Measurements from ENCODE around the gene TMEM106C. TPM values are rescaled to one million over a fixed set of nuclear protein-coding genes. Genes with fewer than 3 reads are reported as not detected.

Gene TMEM106C
- total and polyA plus RNA-seq, 2 experiments from 2014 or later: 69.4 to 79.8 TPM

GRCh38 chr12:48016373-48017020 lies 53.1 kb downstream of the TMEM106C start:
- TF ChIP-seq EZH2 (IDR thresholded peaks at IDR 0.05; ENCODE audit: insufficient read depth, poor library complexity, severe bottlenecking) (no peak), EZH2phosphoT487 (IDR thresholded peaks at IDR 0.05; ENCODE audit: insufficient read depth, low read depth) (no peak)
- no peaks in the 10 kb centered on the region for H3K4me1 ChIP-seq (ENCODE audit: insufficient read depth)
- peaks cover 74% of the 10 kb centered on the region for H3K27me3 ChIP-seq (replicated peaks; ENCODE audit: insufficient read depth)
- H3K36me3 ChIP-seq (ENCODE audit: low read depth): no peaks in the 10 kb centered on the region
- no peaks in the 10 kb centered on the region for H3K9me2 ChIP-seq (ENCODE audit: insufficient read depth)
- no peak overlapping the region for H3K4me2 ChIP-seq (ENCODE audit: unreplicated experiment)
- no peaks in the 10 kb centered on the region for H3F3A ChIP-seq (ENCODE audit: insufficient read depth)
- no peak for DNase-seq
- no peak overlapping the region for H3K4me3 ChIP-seq
- 42 to 50% methylated on average over 8 of the region's 8 CpGs for WGBS, 2 experiments (ENCODE audit: low coverage in 1 of 2, low lambda C conversion rate in 2 of 2, missing lambda C conversion rate in 2 of 2)
- H3K27ac ChIP-seq: no peak overlapping the region
- H2AFZ ChIP-seq: no peak overlapping the region
- no peak overlapping the region for H3K9ac ChIP-seq
- H3K9me3 ChIP-seq (ENCODE audit: low read depth): no peaks in the 10 kb centered on the region
- in situ Hi-C loops (cut with MboI): no loop called here
- no peaks in the 10 kb centered on the region for H4K20me1 ChIP-seq (ENCODE audit: insufficient read depth)
- no peaks in the 10 kb centered on the region for H3K79me2 ChIP-seq (ENCODE audit: insufficient read depth)

DNA sequence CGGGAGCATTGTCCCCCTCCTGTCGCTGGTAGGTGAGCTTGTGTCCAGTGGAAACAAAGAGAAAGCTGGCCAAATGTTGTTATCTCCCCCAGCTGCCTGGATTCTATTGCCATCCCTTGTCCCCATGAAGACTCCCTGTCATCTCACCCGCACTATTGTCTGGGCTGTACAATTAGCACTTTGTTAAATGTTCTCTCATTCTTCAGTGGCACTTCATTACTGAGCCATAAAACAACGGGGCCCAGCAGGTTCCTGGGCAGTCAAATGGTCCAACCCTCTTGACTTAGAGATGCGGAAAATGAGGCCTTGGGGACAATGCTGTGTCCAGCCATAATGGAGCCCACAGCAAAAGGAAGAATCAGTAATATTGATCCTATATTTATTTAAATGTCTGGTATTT lies 54.1 kb downstream of the TMEM106C start:
- Histone ChIP-seq H4K20me1 (ENCODE audit: insufficient read depth) (no peaks in the 10 kb centered on the region), H3K4me2 (ENCODE audit: unreplicated experiment) (no peak overlapping the region), H3K36me3 (ENCODE audit: low read depth) (no peaks in the 10 kb centered on the region), H3K4me3 (no peak overlapping the region), H3K9me2 (ENCODE audit: insufficient read depth) (no peaks in the 10 kb centered on the region), H3K79me2 (ENCODE audit: insufficient read depth) (no peaks in the 10 kb centered on the region), H3K4me1 (ENCODE audit: insufficient read depth) (no peaks in the 10 kb centered on the region), H3K9me3 (ENCODE audit: low read depth) (no peaks in the 10 kb centered on the region), H3K27ac (no peak overlapping the region), H2AFZ (no peak overlapping the region), H3K9ac (no peak overlapping the region), H3F3A (ENCODE audit: insufficient read depth) (no peaks in the 10 kb centered on the region), H3K27me3 (replicated peaks; ENCODE audit: insufficient read depth) (peaks cover 76% of the 10 kb centered on the region)
- TF ChIP-seq EZH2 (IDR thresholded peaks at IDR 0.05; ENCODE audit: insufficient read depth, poor library complexity, severe bottlenecking) (no peak), EZH2phosphoT487 (IDR thresholded peaks at IDR 0.05; ENCODE audit: insufficient read depth, low read depth) (no peak)
- WGBS, 2 experiments (ENCODE audit: low coverage in 1 of 2, low lambda C conversion rate in 2 of 2, missing lambda C conversion rate in 2 of 2): 30 to 34% methylated on average over 5 of the region's 5 CpGs
- in situ Hi-C loops (cut with MboI): no loop called here
- DNase-seq: no peak

DNA sequence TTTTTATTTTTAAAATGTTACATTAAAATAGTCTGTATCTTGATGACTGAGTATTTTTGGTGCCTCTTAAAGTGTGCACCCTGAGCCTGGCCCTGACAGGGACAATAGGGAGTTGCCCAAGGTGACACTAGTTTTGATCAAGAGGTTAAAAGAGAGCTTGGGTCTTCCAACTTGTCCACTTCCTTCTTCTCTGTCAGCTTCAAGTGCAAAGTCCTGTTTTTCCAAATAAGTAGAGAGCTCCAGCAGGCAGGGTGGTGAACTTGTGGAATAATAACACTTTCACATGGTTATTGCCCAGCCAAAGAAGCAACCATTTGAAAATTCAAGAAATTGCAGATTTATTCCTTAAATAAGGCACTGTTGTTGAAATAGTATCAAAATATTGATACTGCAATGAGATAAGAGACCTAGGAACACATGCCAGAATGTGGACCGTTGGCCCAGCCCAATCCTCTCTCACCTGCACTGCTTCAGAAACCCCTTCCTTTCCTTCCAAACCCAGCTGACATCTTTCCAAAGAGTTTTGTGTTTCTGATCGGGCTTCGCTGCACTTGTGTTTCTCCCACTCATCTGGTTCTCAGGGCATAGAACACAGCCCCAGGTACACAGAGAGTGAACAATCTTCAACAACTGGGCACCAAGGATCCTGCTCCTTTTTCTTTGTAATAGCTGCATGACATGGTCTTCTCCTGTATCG lies 54.7 kb downstream of the TMEM106C start:
- no peaks in the 10 kb centered on the region for H3K79me2 ChIP-seq (ENCODE audit: insufficient read depth)
- no peak overlapping the region for H3K4me3 ChIP-seq
- no peak for TF ChIP-seq EZH2 (IDR thresholded peaks at IDR 0.05; ENCODE audit: insufficient read depth, poor library complexity, severe bottlenecking)
- TF ChIP-seq EZH2phosphoT487 (IDR thresholded peaks at IDR 0.05; ENCODE audit: insufficient read depth, low read depth): no peak
- H3K27ac ChIP-seq: no peak overlapping the region
- no peak overlapping the region for H3K9ac ChIP-seq
- no peaks in the 10 kb centered on the region for H3K4me1 ChIP-seq (ENCODE audit: insufficient read depth)
- no peaks in the 10 kb centered on the region for H3F3A ChIP-seq (ENCODE audit: insufficient read depth)
- H3K9me3 ChIP-seq (ENCODE audit: low read depth): no peaks in the 10 kb centered on the region
- no peak for DNase-seq
- peaks cover 76% of the 10 kb centered on the region for H3K27me3 ChIP-seq (replicated peaks; ENCODE audit: insufficient read depth)
- H3K36me3 ChIP-seq (ENCODE audit: low read depth): no peaks in the 10 kb centered on the region
- no peaks in the 10 kb centered on the region for H4K20me1 ChIP-seq (ENCODE audit: insufficient read depth)
- no peak overlapping the region for H3K4me2 ChIP-seq (ENCODE audit: unreplicated experiment)
- in situ Hi-C loops (cut with MboI): no loop called here
- 30 to 41% methylated on average over 4 of the region's 4 CpGs for WGBS, 2 experiments (ENCODE audit: low coverage in 1 of 2, low lambda C conversion rate in 2 of 2, missing lambda C conversion rate in 2 of 2)
- no peak overlapping the region for H2AFZ ChIP-seq
- no peaks in the 10 kb centered on the region for H3K9me2 ChIP-seq (ENCODE audit: insufficient read depth)

Other genes with a start within 250 kb of the TMEM106C start
- gene ENDOU, start 238.1 kb upstream of the TMEM106C start, total RNA-seq (2014; rRNA removed; shearing (Covaris generic)): 0.22 TPM in 1 of 2 replicates, not detected in the other
- gene ENDOU, start 238.1 kb upstream of the TMEM106C start, polyA plus RNA-seq (2016; fragmentation: Nextera tagmentation; extraction: Ambion mirVana): 0.10 TPM in 1 of 2 replicates, not detected in the other
- 1.3 and 3.7 TPM in 2 replicates for gene RAPGEF3, start 204.7 kb upstream of the TMEM106C start, total RNA-seq (2014; rRNA removed; shearing (Covaris generic))
- gene RAPGEF3, start 204.7 kb upstream of the TMEM106C start, polyA plus RNA-seq (2016; fragmentation: Nextera tagmentation; extraction: Ambion mirVana): 1.1 and 1.4 TPM in 2 replicates
- 16.4 and 20.9 TPM in 2 replicates for gene SLC48A1, start 190.4 kb upstream of the TMEM106C start, total RNA-seq (2014; rRNA removed; shearing (Covaris generic))
- gene SLC48A1, start 190.4 kb upstream of the TMEM106C start, polyA plus RNA-seq (2016; fragmentation: Nextera tagmentation; extraction: Ambion mirVana): 19.1 and 21.8 TPM in 2 replicates
- 62.9 and 72.3 TPM in 2 replicates for gene HDAC7, start 143.7 kb upstream of the TMEM106C start, total RNA-seq (2014; rRNA removed; shearing (Covaris generic))
- 45.3 and 46.2 TPM in 2 replicates for gene HDAC7, start 143.7 kb upstream of the TMEM106C start, polyA plus RNA-seq (2016; fragmentation: Nextera tagmentation; extraction: Ambion mirVana)
- gene VDR, start 58.6 kb upstream of the TMEM106C start, total RNA-seq (2014; rRNA removed; shearing (Covaris generic)): 30.5 and 37.2 TPM in 2 replicates
- 23.9 and 25.5 TPM in 2 replicates for gene VDR, start 58.6 kb upstream of the TMEM106C start, polyA plus RNA-seq (2016; fragmentation: Nextera tagmentation; extraction: Ambion mirVana)
- not detected in 2 replicates for gene COL2A1, start 40.9 kb downstream of the TMEM106C start, total RNA-seq (2014; rRNA removed; shearing (Covaris generic))
- not detected in 2 replicates for gene COL2A1, start 40.9 kb downstream of the TMEM106C start, polyA plus RNA-seq (2016; fragmentation: Nextera tagmentation; extraction: Ambion mirVana)
- gene SENP1, start 142.5 kb downstream of the TMEM106C start, total RNA-seq (2014; rRNA removed; shearing (Covaris generic)): 15.3 and 28.6 TPM in 2 replicates
- 6.1 and 6.7 TPM in 2 replicates for gene SENP1, start 142.5 kb downstream of the TMEM106C start, polyA plus RNA-seq (2016; fragmentation: Nextera tagmentation; extraction: Ambion mirVana)
- 35.8 and 41.1 TPM in 2 replicates for gene PFKM, start 155.8 kb downstream of the TMEM106C start, total RNA-seq (2014; rRNA removed; shearing (Covaris generic))
- 27.6 and 28.8 TPM in 2 replicates for gene PFKM, start 155.8 kb downstream of the TMEM106C start, polyA plus RNA-seq (2016; fragmentation: Nextera tagmentation; extraction: Ambion mirVana)
- 27.3 and 41.5 TPM in 2 replicates for gene ASB8, start 193.9 kb downstream of the TMEM106C start, total RNA-seq (2014; rRNA removed; shearing (Covaris generic))
- 23.3 and 31.2 TPM in 2 replicates for gene ASB8, start 193.9 kb downstream of the TMEM106C start, polyA plus RNA-seq (2016; fragmentation: Nextera tagmentation; extraction: Ambion mirVana)
- gene CCDC184, start 220.0 kb downstream of the TMEM106C start, total RNA-seq (2014; rRNA removed; shearing (Covaris generic)): 1.0 and 1.7 TPM in 2 replicates
- gene CCDC184, start 220.0 kb downstream of the TMEM106C start, polyA plus RNA-seq (2016; fragmentation: Nextera tagmentation; extraction: Ambion mirVana): 2.0 and 2.2 TPM in 2 replicates
- gene OR10AD1, start 239.7 kb downstream of the TMEM106C start, total RNA-seq (2014; rRNA removed; shearing (Covaris generic)): not detected in 2 replicates
- not detected in 2 replicates for gene OR10AD1, start 239.7 kb downstream of the TMEM106C start, polyA plus RNA-seq (2016; fragmentation: Nextera tagmentation; extraction: Ambion mirVana)

All from GM23248 (cell line).